Loucy (cell line): Measurements from ENCODE around the gene ERMAP.

Source experiments
- H2AFZ ChIP-seq: fragments of 200-600 bp; sonication (generic); 2 replicates; pipeline ENCODE4 v1.6.0; 2016; ENCODE audit warnings: antibody characterized with exemption, mild to moderate bottlenecking, low read length, moderate library complexity
- H3F3A ChIP-seq: fragments of 200-600 bp; 2 replicates; pipeline ENCODE4 v1.6.0; 2016; ENCODE audit warnings: antibody characterized with exemption, low read depth, mild to moderate bottlenecking
- H3K27me3 ChIP-seq: fragments of 200-600 bp; sonication (generic); 2 replicates; pipeline ENCODE4 v1.6.1; 2014; ENCODE audit warnings: low read length, mild to moderate bottlenecking; ENCODE audit not compliant: insufficient read depth, poor library complexity, severe bottlenecking
- H3K36me3 ChIP-seq: fragments of 200-600 bp; sonication (generic); 2 replicates; pipeline ENCODE4 v1.6.1; 2016; ENCODE audit warnings: low read length; ENCODE audit not compliant: insufficient read depth
- H3K4me1 ChIP-seq: fragments of 200-600 bp; sonication (generic); 2 replicates; pipeline ENCODE4 v1.5.1; 2014; ENCODE audit warnings: low read length, mild to moderate bottlenecking; ENCODE audit not compliant: insufficient read depth, poor library complexity, severe bottlenecking
- H3K4me2 ChIP-seq: fragments of 200-600 bp; sonication (generic); 2 replicates; pipeline ENCODE4 v1.6.0; 2014; ENCODE audit warnings: antibody characterized with exemption, low read length, low read depth, mild to moderate bottlenecking; ENCODE audit not compliant: poor library complexity, severe bottlenecking
- H3K4me3 ChIP-seq: fragments of 200-600 bp; sonication (generic); 2 replicates; pipeline ENCODE4 v1.5.1; 2014; ENCODE audit warnings: low read length, mild to moderate bottlenecking, mixed read lengths; ENCODE audit not compliant: poor library complexity, severe bottlenecking
- H3K79me2 ChIP-seq: fragments of 200-600 bp; sonication (generic); 2 replicates; pipeline ENCODE4 v1.6.1; 2014; ENCODE audit warnings: low read length; ENCODE audit not compliant: insufficient read depth
- H3K9ac ChIP-seq: fragments of 200-600 bp; sonication (generic); 2 replicates; pipeline ENCODE4 v1.6.0; 2014; ENCODE audit warnings: mild to moderate bottlenecking, low read depth, low read length, moderate library complexity; ENCODE audit not compliant: poor library complexity, severe bottlenecking
- H3K9me2 ChIP-seq: fragments of 200-600 bp; sonication (generic); replicated peaks from 2 replicates; pipeline ENCODE4 v1.6.1; 2016; ENCODE audit warnings: low read depth, low read length, mixed read lengths
- H3K9me3 ChIP-seq: fragments of 200-600 bp; sonication (generic); 2 replicates; pipeline ENCODE4 v1.6.1; 2014; ENCODE audit warnings: mild to moderate bottlenecking, antibody characterized with exemption, low read length, low read depth; ENCODE audit not compliant: insufficient read depth
- H4K20me1 ChIP-seq: fragments of 200-600 bp; sonication (generic); 2 replicates; pipeline ENCODE4 v1.6.0; 2014; ENCODE audit warnings: antibody characterized with exemption, low read length, mild to moderate bottlenecking; ENCODE audit not compliant: insufficient read depth, poor library complexity, severe bottlenecking
- EZH2phosphoT487 ChIP-seq: fragments of 200-600 bp; IDR thresholded peaks from 2 replicates; pipeline ENCODE4 v1.6.1; 2018; ENCODE audit warnings: antibody characterized with exemption, mild to moderate bottlenecking, moderate library complexity, borderline replicate concordance
- TF ChIP-seq, protein P1 (sequence below): fragments of 200-600 bp; sonication (generic); conservative IDR thresholded peaks from 2 replicates; pipeline ENCODE4 v1.5.1; 2014; ENCODE audit warnings: mild to moderate bottlenecking, antibody characterized with exemption, low read length

Gene ERMAP

DNA sequence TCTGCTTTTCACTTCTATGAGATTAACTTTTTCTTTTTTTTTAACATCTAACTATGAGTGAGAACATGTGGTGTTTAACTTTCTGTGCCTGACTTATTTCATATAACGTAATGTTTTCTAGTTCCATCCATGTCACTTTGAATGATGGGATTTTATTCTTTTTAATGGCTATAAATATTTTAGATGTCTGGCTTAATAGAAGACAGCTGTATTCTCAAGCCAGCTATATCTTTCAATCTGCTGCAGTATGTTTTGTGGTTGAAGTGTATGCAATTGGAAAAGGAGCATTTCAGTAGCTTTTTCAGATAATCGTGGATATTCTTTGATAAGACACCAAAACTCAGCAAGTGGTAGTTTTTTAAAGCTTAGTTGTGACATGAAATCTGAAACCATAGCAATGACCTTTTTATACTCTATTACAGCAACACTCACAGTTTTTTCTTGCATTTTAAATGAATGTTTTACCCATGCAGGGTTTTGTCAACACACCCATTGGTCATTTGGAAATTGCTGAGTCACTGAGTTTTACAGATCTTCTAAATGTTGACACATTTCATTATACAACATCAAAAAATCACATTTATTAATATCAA is 6.0 kb downstream of the ERMAP start:
- Histone ChIP-seq H3K4me1 (peaks cover 20% of the 10 kb centered on the region), H3K79me2 (no peaks in the 10 kb centered on the region), H3K36me3 (no peaks in the 10 kb centered on the region), H3K9me2 (no peaks in the 10 kb centered on the region), H3K4me2 (peak overlapping the region; percentile 4), H3K4me3 (no peak overlapping the region), H3K27me3 (no peaks in the 10 kb centered on the region), H2AFZ (no peak overlapping the region), H3K9me3 (no peaks in the 10 kb centered on the region), H3K9ac (no peak overlapping the region), H3F3A (no peaks in the 10 kb centered on the region; the same call in 1 of the 2 replicates), H4K20me1 (no peaks in the 10 kb centered on the region)
- TF ChIP-seq EZH2phosphoT487: no peak

DNA sequence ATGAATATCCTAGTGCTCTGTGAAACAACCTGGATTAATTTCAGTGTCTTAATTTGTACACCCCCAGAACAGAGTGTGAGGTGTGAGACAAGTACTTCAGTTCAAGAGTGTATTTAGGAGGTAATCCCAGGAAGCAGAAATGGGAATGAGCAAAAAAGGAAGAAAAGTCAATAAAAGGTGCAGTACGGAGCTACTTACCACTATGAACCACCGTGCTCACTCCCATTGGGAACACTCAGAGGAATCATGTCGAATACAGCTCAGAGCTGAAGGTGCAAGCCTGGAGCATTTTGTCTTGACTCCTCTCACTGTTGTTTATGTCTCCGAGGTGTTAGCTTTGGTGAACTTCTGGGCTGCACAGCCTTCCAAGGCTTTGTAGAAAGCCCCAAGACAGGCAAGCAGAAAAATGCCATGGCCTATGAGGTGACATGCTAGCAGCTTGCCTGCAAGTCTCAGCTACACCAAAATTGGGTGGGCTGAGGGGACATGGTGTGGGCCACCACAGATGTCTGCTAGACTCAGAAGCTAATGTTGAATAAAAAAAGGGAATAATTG is 7.6 kb downstream of the ERMAP start:
- H3K9me3 ChIP-seq: no peaks in the 10 kb centered on the region
- no peak overlapping the region for H2AFZ ChIP-seq
- H3K27me3 ChIP-seq: no peaks in the 10 kb centered on the region
- H3K9me2 ChIP-seq: no peaks in the 10 kb centered on the region
- no peak for TF ChIP-seq EZH2phosphoT487
- TF ChIP-seq, protein P1, sequence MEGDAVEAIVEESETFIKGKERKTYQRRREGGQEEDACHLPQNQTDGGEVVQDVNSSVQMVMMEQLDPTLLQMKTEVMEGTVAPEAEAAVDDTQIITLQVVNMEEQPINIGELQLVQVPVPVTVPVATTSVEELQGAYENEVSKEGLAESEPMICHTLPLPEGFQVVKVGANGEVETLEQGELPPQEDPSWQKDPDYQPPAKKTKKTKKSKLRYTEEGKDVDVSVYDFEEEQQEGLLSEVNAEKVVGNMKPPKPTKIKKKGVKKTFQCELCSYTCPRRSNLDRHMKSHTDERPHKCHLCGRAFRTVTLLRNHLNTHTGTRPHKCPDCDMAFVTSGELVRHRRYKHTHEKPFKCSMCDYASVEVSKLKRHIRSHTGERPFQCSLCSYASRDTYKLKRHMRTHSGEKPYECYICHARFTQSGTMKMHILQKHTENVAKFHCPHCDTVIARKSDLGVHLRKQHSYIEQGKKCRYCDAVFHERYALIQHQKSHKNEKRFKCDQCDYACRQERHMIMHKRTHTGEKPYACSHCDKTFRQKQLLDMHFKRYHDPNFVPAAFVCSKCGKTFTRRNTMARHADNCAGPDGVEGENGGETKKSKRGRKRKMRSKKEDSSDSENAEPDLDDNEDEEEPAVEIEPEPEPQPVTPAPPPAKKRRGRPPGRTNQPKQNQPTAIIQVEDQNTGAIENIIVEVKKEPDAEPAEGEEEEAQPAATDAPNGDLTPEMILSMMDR: no peak
- H3K79me2 ChIP-seq: no peaks in the 10 kb centered on the region
- H4K20me1 ChIP-seq: no peaks in the 10 kb centered on the region
- H3K4me2 ChIP-seq: no peak overlapping the region
- H3K9ac ChIP-seq: no peak overlapping the region
- H3K4me3 ChIP-seq: no peak overlapping the region
- H3K4me1 ChIP-seq: peaks cover 17% of the 10 kb centered on the region
- H3F3A ChIP-seq: no peaks in the 10 kb centered on the region
- H3K36me3 ChIP-seq: no peaks in the 10 kb centered on the region

DNA sequence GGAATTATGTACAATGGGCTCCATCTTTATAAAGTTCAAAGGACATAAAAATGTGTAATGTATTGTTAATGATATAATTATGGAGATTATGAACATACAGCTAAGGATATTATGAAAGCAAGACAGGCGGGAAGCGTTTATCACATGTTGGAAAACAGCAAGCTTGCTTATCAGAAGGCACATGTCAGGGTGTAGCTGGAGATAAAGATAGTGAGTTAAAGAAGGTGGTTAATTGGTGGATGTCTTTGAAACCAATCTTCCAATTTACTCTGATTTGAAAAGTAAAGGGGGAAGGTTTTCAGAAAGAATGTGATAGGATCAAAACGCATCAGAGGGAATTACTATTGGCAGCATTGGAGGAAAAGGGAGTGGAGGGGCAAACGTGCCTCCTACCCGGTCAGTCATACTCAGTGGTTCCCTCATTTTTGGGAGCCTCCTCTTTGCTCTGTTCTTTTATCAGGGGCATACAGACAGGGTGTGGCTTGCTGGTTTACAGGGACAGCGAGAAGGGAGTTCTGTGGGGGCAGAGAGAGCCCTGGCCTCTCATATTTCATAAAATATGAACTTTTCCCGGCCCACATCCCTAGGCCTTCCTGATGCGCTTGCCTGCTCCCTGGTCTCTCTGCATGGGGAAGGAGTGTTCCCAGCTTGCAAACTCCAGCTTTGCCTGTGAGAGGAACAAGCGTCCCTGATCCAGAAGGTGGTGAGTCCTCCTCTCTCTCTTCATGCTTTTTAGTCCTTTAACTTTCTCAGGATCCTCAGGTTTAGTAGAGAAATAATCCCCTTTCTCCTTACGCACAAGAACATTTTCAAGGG is 8.3 kb downstream of the ERMAP start:
- Histone ChIP-seq H4K20me1 (no peaks in the 10 kb centered on the region), H3K4me3 (no peak overlapping the region), H3K4me2 (no peak overlapping the region), H3K9me2 (no peaks in the 10 kb centered on the region), H3K27me3 (no peaks in the 10 kb centered on the region), H3K36me3 (no peaks in the 10 kb centered on the region), H3K9me3 (no peaks in the 10 kb centered on the region), H3K9ac (no peak overlapping the region), H3K79me2 (no peaks in the 10 kb centered on the region), H3K4me1 (peaks cover 17% of the 10 kb centered on the region), H2AFZ (no peak overlapping the region), H3F3A (no peaks in the 10 kb centered on the region)
- TF ChIP-seq, protein P1: no peak
